LoVo (cell line): Measurements from ENCODE around the gene ARHGEF28.

Experiments
- DNase-seq: peaks from one replicate; pipeline ENCODE4 v3.0.0-alpha.2; 2016; ENCODE audit warnings: low spot score

ARHGEF28 gene

DNA sequence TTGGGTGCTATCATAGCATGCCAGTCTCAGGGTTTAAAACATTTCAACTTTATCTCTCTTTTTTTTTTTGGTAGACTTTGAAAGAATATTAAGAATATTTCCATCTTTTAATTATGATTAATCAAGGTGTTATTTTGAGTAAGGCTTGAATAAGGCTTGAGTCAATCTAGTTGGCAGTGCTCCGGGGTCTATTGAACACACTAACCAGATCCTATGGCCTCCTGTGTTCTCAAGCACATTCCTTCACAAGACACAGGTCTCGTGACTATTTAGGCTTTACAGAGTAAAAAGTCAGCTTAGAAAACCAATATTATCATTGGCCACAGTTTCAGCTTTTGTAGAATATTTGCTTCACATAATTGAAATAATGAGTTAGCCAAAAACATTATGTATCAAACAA is 151.2 kb downstream of the ARHGEF28 start:
- no peak for DNase-seq

DNA sequence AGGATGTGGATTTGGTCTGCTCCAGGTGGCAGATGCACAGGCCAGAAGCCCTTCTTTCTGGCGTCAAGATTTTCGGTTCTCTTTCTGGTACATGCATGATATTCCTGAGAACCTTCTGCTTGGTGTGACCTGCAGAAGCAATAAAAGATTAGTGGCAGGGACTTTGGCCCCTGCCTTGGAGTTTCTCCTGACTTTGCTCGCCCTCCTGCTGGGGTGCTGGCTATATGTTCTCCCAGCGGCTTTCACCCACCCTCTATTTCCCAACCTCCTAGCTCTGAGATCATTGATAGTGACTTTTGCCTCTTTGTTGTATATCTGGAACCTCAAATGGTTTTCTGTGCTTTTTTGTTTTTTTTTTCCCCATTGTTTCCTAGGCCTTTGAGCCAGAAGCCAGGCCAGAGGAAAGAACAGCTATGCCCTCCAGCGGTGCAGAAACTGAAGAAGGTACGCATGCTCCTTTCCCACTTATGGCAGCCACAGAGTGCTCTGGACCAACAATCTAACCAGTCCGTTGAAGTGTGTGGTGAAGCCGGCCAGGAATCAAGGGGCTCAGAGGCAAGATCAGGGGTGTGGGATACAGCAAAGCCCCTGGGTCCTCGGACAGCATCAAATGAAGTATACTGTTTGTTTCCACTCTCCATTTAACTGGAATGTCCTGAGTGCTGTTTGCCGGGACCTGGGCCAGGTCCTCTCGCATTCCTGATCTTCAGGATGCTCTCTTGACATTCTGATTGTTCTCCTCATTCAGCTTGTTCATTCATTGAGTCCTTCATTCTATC is 154.5 kb downstream of the ARHGEF28 start:
- DNase-seq = peak; percentile 64

GRCh38 chr5:73781107-73781768 is 155.2 kb downstream of the ARHGEF28 start:
- no peak for DNase-seq

DNA sequence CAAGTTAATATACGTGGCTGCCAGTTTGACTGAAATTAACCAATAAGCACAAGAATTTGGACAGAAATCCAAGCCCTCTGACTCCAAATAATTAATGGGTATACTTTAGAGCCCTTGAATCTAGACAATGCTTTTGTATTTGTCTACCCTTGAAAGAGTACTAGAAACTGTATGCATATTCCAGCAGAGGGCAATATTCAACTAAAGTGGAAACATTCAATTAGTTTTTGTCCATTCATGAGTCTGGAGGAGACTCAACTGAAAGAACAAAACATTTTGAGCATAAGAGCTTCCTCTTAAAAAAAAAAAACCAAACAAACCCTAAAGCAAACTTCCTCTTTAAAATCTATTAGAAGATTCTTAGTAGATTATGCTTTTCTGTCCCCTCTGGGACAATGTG is 157.8 kb downstream of the ARHGEF28 start:
- DNase-seq = no peak

- no peak for DNase-seq
Observed at GRCh38 chr5:73786043-73786831, 160.2 kb downstream of the ARHGEF28 start.

DNA sequence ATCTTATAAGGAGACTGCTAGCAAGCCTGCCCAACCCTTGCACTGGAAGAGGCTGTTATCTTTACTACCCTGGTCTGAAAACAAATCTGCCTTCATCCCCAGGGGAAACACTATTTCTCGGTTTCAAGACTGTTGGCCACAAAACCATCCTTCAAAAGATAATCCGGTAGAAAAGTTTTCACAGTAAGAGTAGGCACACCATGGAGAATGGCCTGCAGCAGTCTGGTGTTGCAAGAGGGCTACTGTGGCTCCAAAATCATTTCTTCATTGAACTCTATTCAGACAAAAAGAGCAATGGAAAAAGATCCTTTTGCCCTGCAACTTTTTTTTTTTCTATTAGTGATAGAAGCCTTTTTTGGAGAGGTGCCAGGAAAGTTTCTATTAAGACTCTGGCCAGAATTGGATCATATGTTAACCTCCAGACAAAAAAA is 163.9 kb downstream of the ARHGEF28 start:
- no peak for DNase-seq

DNA sequence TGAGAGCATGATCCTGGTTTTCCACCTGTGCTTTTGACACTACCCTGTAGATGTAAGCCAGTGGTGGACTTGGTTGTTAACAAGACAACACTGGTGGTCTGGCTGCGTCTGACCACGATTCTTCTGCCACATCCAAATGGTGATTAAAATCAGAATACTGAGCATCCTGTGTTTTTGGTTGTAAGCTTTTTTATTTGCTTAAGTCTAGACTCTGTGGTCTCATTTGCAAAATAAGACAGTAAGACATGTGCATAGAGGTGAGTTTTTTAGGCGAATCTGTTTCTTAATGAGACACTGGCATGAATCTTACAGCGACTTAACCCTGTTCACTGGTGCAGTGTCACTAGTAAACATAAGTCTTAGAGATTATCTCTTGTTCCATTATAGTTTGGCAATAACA is 165.4 kb downstream of the ARHGEF28 start:
- no peak for DNase-seq

GRCh38 chr5:73792687-73793320 is 166.8 kb downstream of the ARHGEF28 start:
- peak; percentile 76 for DNase-seq

GRCh38 chr5:73793911-73794310 is 167.9 kb downstream of the ARHGEF28 start:
- no peak for DNase-seq

- peak; percentile 12 for DNase-seq
Observed at GRCh38 chr5:73796164-73797131, 170.5 kb downstream of the ARHGEF28 start.

DNA sequence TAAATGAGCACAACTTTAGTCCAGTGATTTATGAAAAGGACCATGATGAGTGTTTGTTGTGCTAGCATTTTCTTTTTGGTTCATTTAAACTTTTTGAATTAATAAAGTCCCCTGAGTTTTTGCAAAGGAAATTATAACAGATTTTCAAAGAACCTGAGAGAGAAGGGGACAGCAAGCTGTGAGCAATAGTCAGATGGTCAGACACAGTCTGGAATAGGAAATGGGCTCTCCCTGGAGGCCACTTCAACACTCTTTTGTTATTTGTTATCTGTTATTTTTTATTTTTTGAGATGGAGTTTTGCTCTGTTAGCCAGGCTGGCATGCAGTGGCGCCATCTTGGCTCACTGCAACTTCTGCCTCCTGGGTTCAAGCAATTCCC is 171.1 kb downstream of the ARHGEF28 start:
- DNase-seq = no peak

DNA sequence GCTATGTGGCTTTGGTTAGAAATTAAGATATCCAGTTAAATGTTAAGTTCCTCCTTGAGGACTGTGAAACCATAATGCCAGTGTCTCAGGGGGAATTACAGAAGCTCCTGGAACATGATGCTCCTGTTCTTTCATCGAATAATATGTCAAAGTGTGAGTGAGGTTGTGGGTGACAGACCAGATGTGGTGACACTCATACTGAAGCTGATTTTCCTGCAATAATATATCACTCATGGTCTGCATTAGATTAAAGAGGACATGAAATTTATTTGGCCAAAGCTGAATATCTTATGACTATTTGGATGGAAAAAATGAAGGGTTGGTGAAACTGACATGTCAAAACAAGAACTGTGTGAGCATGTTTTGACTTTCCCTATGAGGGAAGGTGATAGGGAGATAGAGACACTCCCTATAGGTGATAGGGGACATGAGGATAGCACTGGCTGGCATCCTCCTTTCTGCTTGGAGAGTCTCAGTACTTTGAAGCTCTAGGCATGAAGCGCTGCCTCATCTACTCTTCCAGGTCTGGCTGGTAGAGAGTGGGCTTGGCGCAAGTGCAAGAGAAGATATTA is 173.5 kb downstream of the ARHGEF28 start:
- no peak for DNase-seq

DNA sequence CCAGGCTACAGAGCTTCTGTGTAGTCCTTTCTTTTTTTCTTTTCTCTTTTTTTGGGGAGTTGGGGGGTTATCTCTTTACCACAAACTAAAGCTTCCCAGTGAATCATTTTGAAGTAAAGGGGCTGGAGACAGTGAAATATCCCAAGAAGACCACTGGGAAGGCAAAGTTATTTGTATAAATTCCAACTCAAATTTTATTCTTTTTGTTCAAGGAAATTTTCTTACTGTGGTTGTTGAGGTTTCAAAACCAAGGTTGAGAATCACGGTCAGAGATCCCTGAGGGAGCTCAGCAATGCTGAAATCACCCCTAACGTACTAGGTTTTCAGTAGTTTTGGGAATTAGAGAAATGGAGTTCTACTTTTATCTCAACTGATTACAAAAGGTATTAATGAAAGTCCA is 175.7 kb downstream of the ARHGEF28 start:
- DNase-seq = no peak

DNA sequence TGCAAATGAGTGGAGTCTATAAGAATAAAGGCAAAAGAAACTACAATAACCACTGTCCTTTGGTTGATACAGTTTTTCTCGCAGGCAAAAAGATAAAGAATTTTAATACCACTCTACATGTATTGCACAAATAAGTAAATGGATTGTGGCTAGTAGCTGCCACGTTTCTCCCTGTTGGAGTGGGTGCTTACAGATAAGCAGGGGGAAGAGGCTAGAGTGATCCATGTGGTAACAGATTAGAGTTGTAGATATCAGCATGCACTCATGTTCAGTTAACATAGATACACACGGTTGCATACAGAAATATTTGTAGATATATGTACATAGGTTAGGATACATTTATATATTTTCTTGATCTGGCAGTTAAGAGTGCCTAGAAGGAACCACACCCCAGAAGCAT is 179.5 kb downstream of the ARHGEF28 start:
- no peak for DNase-seq

GRCh38 chr5:73808911-73809310 is 182.9 kb downstream of the ARHGEF28 start:
- DNase-seq = no peak

DNA sequence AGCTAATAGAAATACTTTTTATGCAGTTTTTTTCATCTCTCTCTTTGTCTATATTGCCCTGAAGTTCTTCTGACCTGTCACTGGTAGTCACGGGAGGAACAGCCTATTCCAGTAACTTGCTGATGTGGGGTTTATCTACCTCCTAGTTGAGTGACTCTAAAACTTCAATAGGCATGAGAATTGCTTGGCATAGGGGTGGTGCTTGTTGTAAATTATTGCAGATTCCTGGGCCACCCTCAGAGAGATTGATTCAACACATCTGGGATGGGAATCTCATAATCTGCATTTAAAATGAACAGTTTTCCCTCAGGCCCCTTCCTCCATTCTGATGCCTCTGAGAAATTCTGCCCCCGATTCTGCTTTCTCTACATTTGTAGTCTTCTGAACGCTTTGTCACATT is 184.4 kb downstream of the ARHGEF28 start:
- no peak for DNase-seq

DNA sequence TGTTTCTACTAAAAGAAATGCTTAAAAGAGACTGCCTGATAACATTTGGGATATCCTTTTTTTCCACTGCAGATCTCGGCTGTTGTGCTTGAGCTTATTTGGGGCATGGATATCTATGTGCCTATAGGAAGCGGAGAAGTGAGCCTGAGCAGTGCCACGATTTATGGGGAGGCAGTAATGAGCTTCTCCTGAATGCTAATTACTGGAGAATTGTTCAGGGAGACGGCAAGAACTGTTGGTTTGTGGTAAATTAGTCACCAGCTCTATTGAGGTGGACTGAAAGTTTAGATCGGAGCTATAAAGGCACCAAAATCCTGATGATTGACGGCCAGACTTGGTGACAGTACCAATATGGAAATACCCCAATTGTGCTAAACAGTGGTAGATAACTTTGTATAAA is 186.5 kb downstream of the ARHGEF28 start:
- DNase-seq = peak; percentile 8

- DNase-seq = peak; percentile 80
Observed at GRCh38 chr5:73812962-73813588, 187.1 kb downstream of the ARHGEF28 start.

DNA sequence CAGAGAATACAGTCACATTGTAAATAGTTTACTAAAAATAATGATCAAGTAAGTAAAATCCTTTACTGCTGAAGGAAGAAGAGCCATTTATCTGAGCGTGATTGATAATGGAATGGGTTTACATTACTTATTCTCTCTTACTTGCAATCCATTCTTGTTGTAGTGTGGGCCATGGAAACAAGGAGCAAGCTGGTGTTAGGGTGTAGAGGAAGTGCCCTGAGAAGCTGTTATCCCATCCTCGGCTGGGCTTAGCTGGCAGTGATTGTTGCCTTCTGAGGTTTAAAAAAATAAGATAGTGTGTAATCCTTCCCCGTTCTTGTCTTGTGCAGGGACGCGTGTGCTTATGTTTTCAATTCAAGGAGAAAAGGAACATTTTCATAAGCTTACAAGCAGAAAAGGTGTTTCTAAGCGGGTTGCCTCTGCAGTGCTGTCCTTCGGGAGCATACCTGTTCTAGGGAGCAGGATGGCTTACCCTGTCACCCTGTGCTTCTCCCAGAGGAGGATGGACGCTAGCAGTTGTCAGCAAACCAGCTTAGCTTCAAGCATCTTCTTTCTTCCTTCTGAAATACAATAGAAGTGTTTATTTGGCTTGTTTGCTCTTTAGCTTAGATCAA is 188.3 kb downstream of the ARHGEF28 start:
- no peak for DNase-seq

DNA sequence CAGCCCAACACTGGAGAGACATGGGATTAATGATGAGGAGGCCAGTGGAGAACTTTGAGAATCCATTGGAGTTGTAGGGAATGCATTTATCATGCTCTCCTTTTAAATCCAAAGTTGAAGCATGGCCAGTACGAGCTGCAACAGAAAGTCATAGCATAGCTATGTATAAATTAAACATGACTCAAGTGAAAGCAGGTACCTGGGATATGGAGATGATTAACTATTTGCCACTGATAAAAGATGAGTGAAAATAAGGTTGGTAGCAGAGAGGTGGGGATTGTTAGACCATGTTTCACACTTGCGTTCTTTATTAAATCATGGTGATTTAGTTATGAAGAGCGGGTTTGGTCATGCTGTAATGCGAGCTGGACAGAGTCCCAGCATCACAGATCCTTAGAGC is 189.6 kb downstream of the ARHGEF28 start:
- no peak for DNase-seq
